Memory B cell (primary cell): ENCODE results near the gene NF2.
"Not testable (repeated sequence)": the region's sequence is repeated elsewhere in the genome, so short reads cannot be mapped to it uniquely, and the experiment has no call there.

Experiments
- ATAC-seq: fragments of 150-1000 bp; cut with Tn5 transposase; 2 replicates; pipeline ENCODE4 v1.10.0; 2021; ENCODE audit warnings: low read depth, mild to moderate bottlenecking, moderate library complexity
- DNase-seq, 2 donors: peaks; one replicate each; pipeline ENCODE4 v3.0.0; 2022; ENCODE audit warnings: low spot score in 2 of 2
- H3K27ac Mint-ChIP-seq: one replicate; pipeline ENCODE4 v1.8.0; 2022; ENCODE audit warnings: mild to moderate bottlenecking, moderate library complexity, mixed read lengths
- H3K27me3 Mint-ChIP-seq: one replicate; pipeline ENCODE4 v1.8.0; 2022; ENCODE audit warnings: mixed read lengths
- H3K36me3 Mint-ChIP-seq: one replicate; pipeline ENCODE4 v1.8.0; 2022; ENCODE audit warnings: mild to moderate bottlenecking, mixed read lengths
- H3K4me1 Mint-ChIP-seq: one replicate; pipeline ENCODE4 v1.8.0; 2022; ENCODE audit warnings: mixed read lengths
- H3K4me3 Mint-ChIP-seq: one replicate; pipeline ENCODE4 v1.8.0; 2022; ENCODE audit warnings: mild to moderate bottlenecking, moderate library complexity, mixed read lengths
- H3K9me3 Mint-ChIP-seq: one replicate; pipeline ENCODE4 v1.8.0; 2022; ENCODE audit warnings: mixed read lengths

NF2 gene

GRCh38 chr22:29603358-29604075, at the start of gene NF2:
Gene NF2 (plus strand): TSS chr22:29603633. CDS start chr22:29603999, 366 bp downstream.
- Mint-ChIP-seq H3K36me3 (no peaks in the 10 kb centered on the region), H3K27me3 (no peaks in the 10 kb centered on the region), H3K4me3 (peak within 1 kb of the TSS; percentile 96), H3K9me3 (no peaks in the 10 kb centered on the region), H3K27ac (peak within 1 kb of the TSS; percentile 93), H3K4me1 (peaks cover 10% of the 10 kb centered on the region)
- peak; percentile 94 for ATAC-seq
- peak; percentile 94 to 97 for DNase-seq

- no peak for ATAC-seq
- DNase-seq, result no peak
Observed at GRCh38 chr22:29555065-29555644, 48.3 kb upstream of the NF2 start.

GRCh38 chr22:29559030-29559429, 44.4 kb upstream of the NF2 start:
- ATAC-seq (no peak), DNase-seq (no peak)
- peaks cover 31% of the 10 kb centered on the region for H3K36me3 Mint-ChIP-seq
- H3K4me1 Mint-ChIP-seq, result no peaks in the 10 kb centered on the region
- no peaks in the 10 kb centered on the region for H3K9me3 Mint-ChIP-seq
- no peak overlapping the region for H3K4me3 Mint-ChIP-seq
- no peaks in the 10 kb centered on the region for H3K27me3 Mint-ChIP-seq
- no peak overlapping the region for H3K27ac Mint-ChIP-seq

More at GRCh38 chr22:29555065-29555644, 48.3 kb upstream of the NF2 start:
- Mint-ChIP-seq H3K27me3 (no peaks in the 10 kb centered on the region), H3K27ac (no peak overlapping the region), H3K4me3 (no peak overlapping the region), H3K36me3 (peaks cover 23% of the 10 kb centered on the region), H3K4me1 (peaks cover 6% of the 10 kb centered on the region), H3K9me3 (no peaks in the 10 kb centered on the region)

GRCh38 chr22:29559853-29560252, 43.6 kb upstream of the NF2 start:
- Mint-ChIP-seq H3K4me3 (no peak overlapping the region), H3K27me3 (no peaks in the 10 kb centered on the region), H3K9me3 (no peaks in the 10 kb centered on the region), H3K4me1 (no peaks in the 10 kb centered on the region), H3K36me3 (peaks cover 35% of the 10 kb centered on the region), H3K27ac (no peak overlapping the region)
- ATAC-seq, result no peak
- DNase-seq, result no peak

- DNase-seq (no peak), ATAC-seq (no peak)
- Mint-ChIP-seq H3K36me3 (peaks cover 29% of the 10 kb centered on the region), H3K4me1 (no peaks in the 10 kb centered on the region), H3K27me3 (no peaks in the 10 kb centered on the region), H3K27ac (no peak overlapping the region), H3K9me3 (no peaks in the 10 kb centered on the region), H3K4me3 (no peak overlapping the region)
Observed at GRCh38 chr22:29563652-29564460, 39.6 kb upstream of the NF2 start.

- peaks cover 23% of the 10 kb centered on the region for H3K36me3 Mint-ChIP-seq
Observed at GRCh38 chr22:29566513-29566912, 36.9 kb upstream of the NF2 start.

GRCh38 chr22:29567338-29567737, 36.1 kb upstream of the NF2 start:
- Mint-ChIP-seq H3K4me1 (no peaks in the 10 kb centered on the region), H3K27me3 (no peaks in the 10 kb centered on the region), H3K4me3 (no peak overlapping the region), H3K27ac (no peak overlapping the region), H3K9me3 (no peaks in the 10 kb centered on the region), H3K36me3 (peaks cover 20% of the 10 kb centered on the region)
- ATAC-seq (no peak), DNase-seq (no peak)

More at GRCh38 chr22:29566513-29566912, 36.9 kb upstream of the NF2 start:
- H3K9me3 Mint-ChIP-seq, DNase-seq, H3K27me3 Mint-ChIP-seq, ATAC-seq, H3K4me1 Mint-ChIP-seq, H3K27ac Mint-ChIP-seq, H3K4me3 Mint-ChIP-seq: not testable (repeated sequence)

GRCh38 chr22:29569011-29569678, 34.3 kb upstream of the NF2 start:
- Mint-ChIP-seq H3K27ac (no peak overlapping the region), H3K27me3 (no peaks in the 10 kb centered on the region), H3K36me3 (peaks cover 17% of the 10 kb centered on the region), H3K4me1 (no peaks in the 10 kb centered on the region), H3K4me3 (no peak overlapping the region), H3K9me3 (no peaks in the 10 kb centered on the region)
- DNase-seq (no peak), ATAC-seq (no peak)

GRCh38 chr22:29570456-29570855, 33.0 kb upstream of the NF2 start:
- no peak for DNase-seq
- Mint-ChIP-seq H3K4me1 (no peaks in the 10 kb centered on the region), H3K9me3 (no peaks in the 10 kb centered on the region), H3K27me3 (no peaks in the 10 kb centered on the region), H3K4me3 (no peak overlapping the region), H3K27ac (peak overlapping the region; percentile 39), H3K36me3 (peaks cover 13% of the 10 kb centered on the region)
- ATAC-seq, result no peak

- Mint-ChIP-seq H3K36me3 (peaks cover 11% of the 10 kb centered on the region), H3K4me3 (no peak overlapping the region), H3K27me3 (no peaks in the 10 kb centered on the region), H3K4me1 (no peaks in the 10 kb centered on the region), H3K27ac (peak overlapping the region; percentile 39), H3K9me3 (no peaks in the 10 kb centered on the region)
- ATAC-seq (no peak), DNase-seq (no peak)
Observed at GRCh38 chr22:29570912-29571549, 32.4 kb upstream of the NF2 start.

- no peaks in the 10 kb centered on the region for H3K9me3 Mint-ChIP-seq
- no peak overlapping the region for H3K4me3 Mint-ChIP-seq
- H3K27ac Mint-ChIP-seq, result peak overlapping the region; percentile 16
- ATAC-seq, result no peak
- peaks cover 2% of the 10 kb centered on the region for H3K4me1 Mint-ChIP-seq
- no peak for DNase-seq
- peaks cover 1% of the 10 kb centered on the region for H3K36me3 Mint-ChIP-seq
- H3K27me3 Mint-ChIP-seq, result no peaks in the 10 kb centered on the region
Observed at GRCh38 chr22:29574762-29575450, 28.5 kb upstream of the NF2 start.

- peaks cover 7% of the 10 kb centered on the region for H3K4me1 Mint-ChIP-seq
Observed at GRCh38 chr22:29578462-29579200, 24.8 kb upstream of the NF2 start.

More at GRCh38 chr22:29578462-29579200, 24.8 kb upstream of the NF2 start:
- DNase-seq (no peak), ATAC-seq (no peak)
- no peak overlapping the region for H3K4me3 Mint-ChIP-seq
- H3K36me3 Mint-ChIP-seq, result no peaks in the 10 kb centered on the region
- no peaks in the 10 kb centered on the region for H3K27me3 Mint-ChIP-seq
- H3K27ac Mint-ChIP-seq, result no peak overlapping the region
- no peaks in the 10 kb centered on the region for H3K9me3 Mint-ChIP-seq
